B cell (primary cell): Measurements from ENCODE around the gene AGFG2.

Experiments
- EZH2 ChIP-seq: IDR thresholded peaks from 2 replicates; pipeline ENCODE4 v1.6.1; 2012; ENCODE audit warnings: borderline replicate concordance, low read depth, mild to moderate bottlenecking, moderate library complexity, low read length; ENCODE audit not compliant: insufficient read depth, poor library complexity, severe bottlenecking
- TF ChIP-seq, protein P1 (sequence below): fragments of 200-600 bp; IDR thresholded peaks from one replicate; pipeline ENCODE4 v1.8.0; 2022; ENCODE audit warnings: antibody characterized with exemption, mild to moderate bottlenecking

DNA sequence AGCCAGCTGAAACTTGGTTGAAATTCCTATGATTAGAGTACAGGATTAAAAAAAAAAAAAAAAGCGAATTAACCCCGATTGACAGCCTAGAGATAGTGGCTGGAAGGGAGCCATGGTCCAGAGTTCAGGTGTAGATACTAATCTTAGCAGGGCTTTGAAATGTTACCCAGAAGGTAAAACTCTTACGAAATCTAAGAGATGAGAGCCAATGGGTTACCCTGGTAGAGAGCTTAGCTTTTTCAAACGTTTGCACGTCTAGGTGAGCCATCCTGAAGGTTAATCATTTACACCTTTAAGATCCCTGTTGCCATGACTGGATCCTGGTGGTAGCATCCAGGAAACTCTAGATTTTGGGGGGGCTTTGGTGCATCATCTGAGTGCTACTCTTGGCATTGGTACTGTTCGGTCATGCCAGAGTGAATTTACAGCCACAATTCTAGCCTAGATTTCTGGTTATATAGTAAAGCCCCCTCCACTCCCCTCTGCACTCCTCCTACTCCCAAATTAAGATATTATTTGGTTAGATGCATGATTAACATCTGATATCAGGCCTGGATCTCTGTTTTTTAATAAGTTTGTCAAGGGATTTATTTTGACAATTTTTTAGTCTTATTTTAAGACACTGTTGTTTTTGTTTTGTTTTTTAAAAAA, 1.2 kb downstream of the AGFG2 start:
- TF ChIP-seq, protein P1, sequence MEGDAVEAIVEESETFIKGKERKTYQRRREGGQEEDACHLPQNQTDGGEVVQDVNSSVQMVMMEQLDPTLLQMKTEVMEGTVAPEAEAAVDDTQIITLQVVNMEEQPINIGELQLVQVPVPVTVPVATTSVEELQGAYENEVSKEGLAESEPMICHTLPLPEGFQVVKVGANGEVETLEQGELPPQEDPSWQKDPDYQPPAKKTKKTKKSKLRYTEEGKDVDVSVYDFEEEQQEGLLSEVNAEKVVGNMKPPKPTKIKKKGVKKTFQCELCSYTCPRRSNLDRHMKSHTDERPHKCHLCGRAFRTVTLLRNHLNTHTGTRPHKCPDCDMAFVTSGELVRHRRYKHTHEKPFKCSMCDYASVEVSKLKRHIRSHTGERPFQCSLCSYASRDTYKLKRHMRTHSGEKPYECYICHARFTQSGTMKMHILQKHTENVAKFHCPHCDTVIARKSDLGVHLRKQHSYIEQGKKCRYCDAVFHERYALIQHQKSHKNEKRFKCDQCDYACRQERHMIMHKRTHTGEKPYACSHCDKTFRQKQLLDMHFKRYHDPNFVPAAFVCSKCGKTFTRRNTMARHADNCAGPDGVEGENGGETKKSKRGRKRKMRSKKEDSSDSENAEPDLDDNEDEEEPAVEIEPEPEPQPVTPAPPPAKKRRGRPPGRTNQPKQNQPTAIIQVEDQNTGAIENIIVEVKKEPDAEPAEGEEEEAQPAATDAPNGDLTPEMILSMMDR: no peak
- no peak for TF ChIP-seq EZH2
